Heart right ventricle (tissue), 16 donors: ENCODE data around the gene WASHC4. TPM values are rescaled to one million over a fixed set of nuclear protein-coding genes. Genes with fewer than 3 reads are reported as not detected.
"Not testable (repeated sequence)": the region's sequence is repeated elsewhere in the genome, so short reads cannot be mapped to it uniquely, and the experiment has no call there.

Experiments used
- ATAC-seq, 8 donors: fragments of 200-7000 bp; cut with Tn5 transposase; one replicate each; pipeline ENCODE4 v1.9.1; 2020; ENCODE audit warnings: mild to moderate bottlenecking in 8 of 8, moderate library complexity in 8 of 8, moderate number of reproducible peaks in 1 of 8
- DNase-seq, 2 donors: peaks; one replicate each; pipeline ENCODE4 v3.0.0-alpha.2; 2020
- H3K27ac ChIP-seq, 10 donors: fragments of 200-600 bp; sonication (generic) in 2 of 10; one replicate each; pipeline versions ENCODE4 v1.5.0 to v1.8.0; 2020 to 2022; ENCODE audit warnings: mild to moderate bottlenecking in 3 of 10
- H3K27me3 ChIP-seq, 7 donors: fragments of 200-600 bp; one replicate each; pipeline ENCODE4 v1.8.0; 2021 to 2022; ENCODE audit warnings: mild to moderate bottlenecking in 2 of 7
- H3K36me3 ChIP-seq, 9 donors: fragments of 200-600 bp; sonication (generic) in 1 of 9; one replicate each; pipeline versions ENCODE4 v1.5.0 to v1.8.0; 2020 to 2022; ENCODE audit warnings: mild to moderate bottlenecking in 2 of 9
- H3K4me1 ChIP-seq, 9 donors: fragments of 200-600 bp; sonication (generic) in 1 of 9; one replicate each; pipeline versions ENCODE4 v1.5.0 to v1.8.0; 2020 to 2022; ENCODE audit warnings: mild to moderate bottlenecking in 4 of 9
- H3K4me3 ChIP-seq, 10 donors: fragments of 200-600 bp; sonication (generic) in 2 of 10; one replicate each; pipeline versions ENCODE4 v1.5.0 to v1.8.0; 2020 to 2022; ENCODE audit warnings: mild to moderate bottlenecking in 7 of 10, moderate library complexity in 2 of 10
- H3K9me3 ChIP-seq, 11 donors: fragments of 200-600 bp in 10 of 11; sonication (generic) in 2 of 11; one replicate each; pipeline versions ENCODE4 v1.5.0 to v1.8.0; 2013 to 2022; ENCODE audit warnings: mild to moderate bottlenecking in 2 of 11, control low read depth in 1 of 11, moderate library complexity in 1 of 11
- WGBS, 2 donors: extraction: QIAGEN DNeasy Blood & Tissue Kit; methylation state at CpG; one replicate each; pipeline ENCODE4 v1.1.7; 2013; ENCODE audit warnings: inconsistent platforms in 1 of 2; 5-methylcytosine and 5-hydroxymethylcytosine counted together
- intact Hi-C, 10 donors: fragments of 100-400 bp; cut with DNase I; formaldehyde crosslinking; loops; one replicate each; pipeline versions ENCODE4 v1.11.1 to v1.14.2; 2022
- polyA plus RNA-seq, 2 donors: library from polyadenylated mRNA; stranded (reverse); fragments of 200-250 nt; gene quantifications; one replicate each; pipeline ENCODE4 v1.2.3, GENCODE V29; 2013
- total RNA-seq, 10 donors: library from RNA; stranded (reverse); fragmentation: NEBNext Ultra II Directional in 3 of 10; extraction: Animal tissue kit (Norgen Biotek cat#: 25700) in 3 of 10; gene quantifications; one replicate each; pipeline versions ENCODE4 v1.2.1 to v1.2.4, GENCODE V29; 2021 to 2023
- TF ChIP-seq, protein P1 (sequence below), 9 donors: fragments of 200-600 bp; sonication (generic) in 2 of 9; IDR thresholded peaks; one replicate each; pipeline versions ENCODE4 v1.5.0 to v1.8.0; 2021 to 2022; ENCODE audit warnings: antibody characterized with exemption in 9 of 9, mild to moderate bottlenecking in 5 of 9, moderate library complexity in 1 of 9
- donor health status: Arrhythmogenic right ventricular cardiomyopathy.
- donor health status: ischemic (EF 13 %, LVEDD 7.1; RV severe dilation, severe dysfunction).
- donor health status: healthy with polysubstance abuse.
- donor health status: DM: no; HTN: yes; CAD: no.
- donor health status: DM: no; HTN: no; CAD: no.
- donor health status: ischemic (EF 25% LVEDD 6.9; RV normal size, moderate dysfunction).
- donor health status: ischemic (EF 25% LVEDD 5.7; RV mildly dilated, moderate dysfunction).
- donor health status: healthy.
- donor health status: DM: yes; HTN: yes; CAD: no.
- donor health status: Ischemic cardiomyopathy.
- donor health status: ischemic (EF 35%, LVEDD 5.7; RV mildly dilated, moderate dysfunction).
- donor health status: nonischemic (EF 11% LVEDD 7.7; RV severe dilation, severe dysfunction).
- donor health status: DM: yes; HTN: yes; CAD: no.
- donor health status: PGD.
- donor health status: ischemic (EF 29% LVEDD 5.4; RV normal size, mild dysfunction).
- donor health status: nonischemic (EF 23%, LVEDD 6.1; RV moderate dilation, normal function).

Gene WASHC4
- total and polyA plus RNA-seq, 12 donors, result 7.2 to 31.8 (median 23.8) TPM

DNA sequence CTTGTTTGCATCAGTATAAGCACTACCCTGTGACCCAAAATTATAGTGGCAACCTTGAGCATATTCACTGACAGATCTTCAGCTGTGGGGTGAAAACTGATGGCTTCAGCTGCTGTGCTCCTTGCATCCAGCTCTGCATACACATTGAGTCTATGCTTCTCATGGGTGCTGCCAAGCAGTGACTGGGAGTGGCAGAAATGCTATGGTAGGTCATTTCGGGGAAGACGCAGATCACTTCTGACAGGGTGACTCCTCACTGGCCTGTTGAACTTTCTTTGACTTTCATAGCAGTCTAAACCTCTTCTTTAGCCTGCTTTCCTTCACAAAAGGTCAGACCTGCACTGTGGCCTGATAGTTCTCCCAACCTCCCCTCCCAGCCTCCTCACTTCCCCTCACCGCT lies 17.7 kb upstream of the WASHC4 start:
- intact Hi-C loops, result no loop called here
- H3K27ac ChIP-seq, result no peak overlapping the region
- H3K36me3 ChIP-seq, result no peaks in the 10 kb centered on the region
- peaks cover 0 to 30% (median 0%) of the 10 kb centered on the region in 7 donors for H3K27me3 ChIP-seq
- TF ChIP-seq, protein P1, sequence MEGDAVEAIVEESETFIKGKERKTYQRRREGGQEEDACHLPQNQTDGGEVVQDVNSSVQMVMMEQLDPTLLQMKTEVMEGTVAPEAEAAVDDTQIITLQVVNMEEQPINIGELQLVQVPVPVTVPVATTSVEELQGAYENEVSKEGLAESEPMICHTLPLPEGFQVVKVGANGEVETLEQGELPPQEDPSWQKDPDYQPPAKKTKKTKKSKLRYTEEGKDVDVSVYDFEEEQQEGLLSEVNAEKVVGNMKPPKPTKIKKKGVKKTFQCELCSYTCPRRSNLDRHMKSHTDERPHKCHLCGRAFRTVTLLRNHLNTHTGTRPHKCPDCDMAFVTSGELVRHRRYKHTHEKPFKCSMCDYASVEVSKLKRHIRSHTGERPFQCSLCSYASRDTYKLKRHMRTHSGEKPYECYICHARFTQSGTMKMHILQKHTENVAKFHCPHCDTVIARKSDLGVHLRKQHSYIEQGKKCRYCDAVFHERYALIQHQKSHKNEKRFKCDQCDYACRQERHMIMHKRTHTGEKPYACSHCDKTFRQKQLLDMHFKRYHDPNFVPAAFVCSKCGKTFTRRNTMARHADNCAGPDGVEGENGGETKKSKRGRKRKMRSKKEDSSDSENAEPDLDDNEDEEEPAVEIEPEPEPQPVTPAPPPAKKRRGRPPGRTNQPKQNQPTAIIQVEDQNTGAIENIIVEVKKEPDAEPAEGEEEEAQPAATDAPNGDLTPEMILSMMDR (IDR thresholded peaks at IDR 0.05), result no peak
- ATAC-seq (no peak), DNase-seq (no peak)
- peaks cover 0 to 7% (median 0%) of the 10 kb centered on the region in 11 donors for H3K9me3 ChIP-seq
- no peak overlapping the region for H3K4me3 ChIP-seq
- peaks cover 0 to under 1% (median 0%) of the 10 kb centered on the region in 9 donors for H3K4me1 ChIP-seq
- 80 to 89% methylated on average over 3 of the region's 3 CpGs for WGBS, 2 donors

DNA sequence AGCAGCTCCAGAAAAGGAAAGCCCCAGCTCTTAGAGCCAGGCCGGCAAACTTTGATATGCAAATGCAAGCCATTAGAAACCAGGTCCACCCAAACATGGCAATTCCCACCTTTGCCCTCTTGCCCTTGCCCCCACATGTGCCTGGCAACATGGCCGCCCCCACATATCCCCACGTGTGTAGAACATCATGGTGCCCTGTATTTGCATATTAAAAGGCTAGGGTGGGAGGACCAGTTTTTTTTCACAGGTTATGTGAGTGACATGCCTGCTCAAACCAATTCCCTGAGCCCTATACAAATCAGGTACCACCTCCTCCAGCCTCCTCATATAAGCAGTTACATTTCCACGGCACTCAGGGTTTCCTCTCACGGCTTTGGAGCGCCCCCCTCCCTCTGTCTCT lies 17.2 kb upstream of the WASHC4 start:
- Histone ChIP-seq H3K4me1 (no peaks in the 10 kb centered on the region), H3K9me3 (peaks cover 0 to 13% (median 4%) of the 10 kb centered on the region in 11 donors), H3K27me3 (peaks cover 0 to 25% (median 0%) of the 10 kb centered on the region in 7 donors), H3K36me3 (no peaks in the 10 kb centered on the region), H3K27ac (no peak overlapping the region), H3K4me3 (no peak overlapping the region)
- TF ChIP-seq, protein P1 (IDR thresholded peaks at IDR 0.05), result no peak
- DNase-seq (no peak), ATAC-seq (no peak)
- intact Hi-C loops, result no loop called here
- 67 to 74% methylated on average over 6 of the region's 6 CpGs for WGBS, 2 donors

- WGBS, 2 donors, result 47 to 60% methylated on average over 4 of the region's 4 CpGs
Measured at GRCh38 chr12:105091476-105092206, 15.9 kb upstream of the WASHC4 start.

GRCh38 chr12:105092336-105092735 lies 15.2 kb upstream of the WASHC4 start:
- H3K27ac ChIP-seq, result no peak overlapping the region
- intact Hi-C loops, result no loop called here
- no peaks in the 10 kb centered on the region for H3K36me3 ChIP-seq
- peaks cover 0 to 24% (median 11%) of the 10 kb centered on the region in 11 donors for H3K9me3 ChIP-seq
- ATAC-seq, result no peak
- 40 to 50% methylated on average over 13 of the region's 13 CpGs for WGBS, 2 donors
- H3K4me1 ChIP-seq, result no peaks in the 10 kb centered on the region
- no peak for DNase-seq
- no peak overlapping the region for H3K4me3 ChIP-seq
- TF ChIP-seq, protein P1 (IDR thresholded peaks at IDR 0.05), result no peak
- H3K27me3 ChIP-seq, result peaks cover 0 to 23% (median 0%) of the 10 kb centered on the region in 7 donors

More at GRCh38 chr12:105091476-105092206, 15.9 kb upstream of the WASHC4 start:
- TF ChIP-seq, protein P1 (IDR thresholded peaks at IDR 0.05), result no peak
- Histone ChIP-seq H3K27ac (no peak overlapping the region), H3K4me3 (no peak overlapping the region), H3K27me3 (peaks cover 0 to 23% (median 0%) of the 10 kb centered on the region in 7 donors), H3K9me3 (peaks cover 0 to 24% (median 11%) of the 10 kb centered on the region in 11 donors), H3K36me3 (no peaks in the 10 kb centered on the region), H3K4me1 (no peaks in the 10 kb centered on the region)
- ATAC-seq (no peak), DNase-seq (no peak)
- intact Hi-C loops, result no loop called here

DNA sequence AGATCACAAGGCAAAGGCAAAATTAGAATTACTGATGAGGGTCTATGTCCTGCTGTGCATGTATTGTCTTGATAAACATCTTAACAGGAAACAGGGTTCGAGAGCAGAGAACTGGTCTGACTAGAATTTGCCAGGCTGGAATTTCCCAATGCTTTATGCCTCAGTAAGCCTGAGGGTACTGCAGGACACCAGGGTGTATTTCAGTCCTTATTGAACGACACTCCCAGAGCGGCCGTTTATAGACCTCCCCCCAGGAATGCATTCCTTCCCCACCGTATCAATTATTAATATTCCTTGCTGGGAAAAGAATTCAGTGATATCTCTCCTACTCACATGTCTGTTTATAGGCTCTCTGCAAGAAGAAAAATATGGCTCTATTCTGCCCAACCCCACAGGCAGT lies 12.2 kb upstream of the WASHC4 start:
- 90 to 92% methylated on average over 5 of the region's 5 CpGs for WGBS, 2 donors
- H3K4me1 ChIP-seq, intact Hi-C loops, DNase-seq, ATAC-seq, H3K27ac ChIP-seq, H3K36me3 ChIP-seq, H3K4me3 ChIP-seq: not testable (repeated sequence)
- Histone ChIP-seq H3K27me3 (peaks cover 0 to 19% (median 0%) of the 10 kb centered on the region in 7 donors), H3K9me3 (peaks cover 0 to 24% (median 11%) of the 10 kb centered on the region in 11 donors)
